PFSK-1 (cell line): ENCODE data around the gene RAB14.

Experiments
- FOXP2 ChIP-seq: optimal IDR thresholded peaks from 2 replicates; pipeline ENCODE3; 2011; ENCODE audit warnings: borderline replicate concordance, control low read depth, inconsistent platforms; ENCODE audit not compliant: insufficient read depth; ENCODE audit errors: extremely low read length, extremely low read depth
- POLR2AphosphoS5 ChIP-seq: IDR thresholded peaks from 2 replicates; pipeline ENCODE4 v1.6.1; 2012; ENCODE audit warnings: low read depth, mild to moderate bottlenecking, control low read depth, low read length, moderate library complexity
- SIN3A ChIP-seq: IDR thresholded peaks from 2 replicates; pipeline ENCODE4 v1.6.1; 2012; ENCODE audit warnings: mild to moderate bottlenecking, low read length, moderate library complexity, borderline replicate concordance; ENCODE audit not compliant: insufficient read depth
- TAF1 ChIP-seq: IDR thresholded peaks from 2 replicates; pipeline ENCODE4 v1.6.1; 2012; ENCODE audit warnings: low read length, control low read depth, borderline replicate concordance; ENCODE audit not compliant: insufficient read depth
- TF ChIP-seq, protein P1 (sequence below), 2 experiments: IDR thresholded peaks; 2 replicates each; pipeline versions ENCODE4 v1.6.1 to v1.8.0; 2011 to 2012; ENCODE audit warnings: low read depth in 2 of 2, low read length in 2 of 2, control low read depth in 1 of 2, inconsistent platforms in 1 of 2, mild to moderate bottlenecking in 1 of 2, moderate library complexity in 1 of 2; ENCODE audit not compliant: insufficient read depth in 1 of 2

DNA sequence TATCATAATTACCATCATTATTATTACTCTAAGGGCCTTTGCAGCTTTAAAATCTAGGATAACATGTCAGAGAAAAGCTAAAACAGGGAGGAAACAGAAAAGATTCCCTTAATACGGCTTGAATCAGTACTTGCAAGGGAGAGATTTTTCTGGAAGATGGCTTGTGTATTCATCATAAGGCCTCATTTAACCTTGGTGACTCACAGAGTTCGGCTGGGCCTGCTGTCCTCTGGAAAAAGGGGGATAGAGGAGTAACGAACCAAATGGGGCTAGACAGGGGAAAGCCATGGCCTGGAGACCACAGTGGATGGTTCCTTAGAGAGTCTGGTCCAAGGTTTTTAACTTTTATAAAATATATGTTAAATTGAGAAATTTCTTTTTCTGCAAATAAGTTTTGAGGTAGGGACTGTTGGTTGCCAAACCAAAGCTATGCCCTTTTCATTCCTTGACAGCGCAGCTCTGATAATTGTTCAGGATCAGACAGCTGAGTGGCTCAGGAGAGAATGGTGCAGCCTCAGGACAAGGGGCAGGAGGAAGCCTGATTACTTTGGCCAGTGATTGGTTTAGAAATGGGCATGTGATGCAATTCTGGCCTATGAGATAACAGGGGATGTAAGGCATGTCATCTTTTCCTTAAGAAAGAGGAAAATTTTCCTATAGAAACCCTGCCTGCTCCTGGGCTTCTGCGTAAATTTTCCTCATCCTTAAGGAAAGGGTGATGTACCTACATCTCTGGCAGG, 40.7 kb upstream of the RAB14 start:
- TF ChIP-seq POLR2AphosphoS5 (no peak), TAF1 (no peak), SIN3A (no peak), FOXP2 (no peak)
- TF ChIP-seq, protein P1, sequence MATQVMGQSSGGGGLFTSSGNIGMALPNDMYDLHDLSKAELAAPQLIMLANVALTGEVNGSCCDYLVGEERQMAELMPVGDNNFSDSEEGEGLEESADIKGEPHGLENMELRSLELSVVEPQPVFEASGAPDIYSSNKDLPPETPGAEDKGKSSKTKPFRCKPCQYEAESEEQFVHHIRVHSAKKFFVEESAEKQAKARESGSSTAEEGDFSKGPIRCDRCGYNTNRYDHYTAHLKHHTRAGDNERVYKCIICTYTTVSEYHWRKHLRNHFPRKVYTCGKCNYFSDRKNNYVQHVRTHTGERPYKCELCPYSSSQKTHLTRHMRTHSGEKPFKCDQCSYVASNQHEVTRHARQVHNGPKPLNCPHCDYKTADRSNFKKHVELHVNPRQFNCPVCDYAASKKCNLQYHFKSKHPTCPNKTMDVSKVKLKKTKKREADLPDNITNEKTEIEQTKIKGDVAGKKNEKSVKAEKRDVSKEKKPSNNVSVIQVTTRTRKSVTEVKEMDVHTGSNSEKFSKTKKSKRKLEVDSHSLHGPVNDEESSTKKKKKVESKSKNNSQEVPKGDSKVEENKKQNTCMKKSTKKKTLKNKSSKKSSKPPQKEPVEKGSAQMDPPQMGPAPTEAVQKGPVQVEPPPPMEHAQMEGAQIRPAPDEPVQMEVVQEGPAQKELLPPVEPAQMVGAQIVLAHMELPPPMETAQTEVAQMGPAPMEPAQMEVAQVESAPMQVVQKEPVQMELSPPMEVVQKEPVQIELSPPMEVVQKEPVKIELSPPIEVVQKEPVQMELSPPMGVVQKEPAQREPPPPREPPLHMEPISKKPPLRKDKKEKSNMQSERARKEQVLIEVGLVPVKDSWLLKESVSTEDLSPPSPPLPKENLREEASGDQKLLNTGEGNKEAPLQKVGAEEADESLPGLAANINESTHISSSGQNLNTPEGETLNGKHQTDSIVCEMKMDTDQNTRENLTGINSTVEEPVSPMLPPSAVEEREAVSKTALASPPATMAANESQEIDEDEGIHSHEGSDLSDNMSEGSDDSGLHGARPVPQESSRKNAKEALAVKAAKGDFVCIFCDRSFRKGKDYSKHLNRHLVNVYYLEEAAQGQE (IDR thresholded peaks at IDR 0.05; ENCODE audit: insufficient read depth in 1 of 2, low read depth in 2 of 2, low read length in 2 of 2), result no peak
